Upper lobe of right lung (tissue), 1 donor: ENCODE data around the gene IGF1R. TPM values are rescaled to one million over a fixed set of nuclear protein-coding genes. Genes with fewer than 3 reads are reported as not detected.

Source experiments
- ATAC-seq: fragments of 200-7000 bp; cut with Tn5 transposase; one replicate; pipeline ENCODE4 v1.9.1; 2020; ENCODE audit warnings: mild to moderate bottlenecking, moderate library complexity
- DNase-seq: peaks from one replicate; pipeline ENCODE4 v3.0.0-alpha.2; 2020
- H3K27ac ChIP-seq: fragments of 200-600 bp; one replicate; pipeline ENCODE4 v1.8.0; 2022
- H3K27me3 ChIP-seq: fragments of 200-600 bp; one replicate; pipeline ENCODE4 v1.8.0; 2022; ENCODE audit warnings: mild to moderate bottlenecking
- H3K36me3 ChIP-seq: fragments of 200-600 bp; one replicate; pipeline ENCODE4 v1.8.0; 2022
- H3K4me1 ChIP-seq: fragments of 200-600 bp; one replicate; pipeline ENCODE4 v1.8.0; 2022
- H3K4me3 ChIP-seq: fragments of 200-600 bp; one replicate; pipeline ENCODE4 v1.8.0; 2022; ENCODE audit warnings: mild to moderate bottlenecking
- H3K9me3 ChIP-seq: fragments of 200-600 bp; one replicate; pipeline ENCODE4 v1.8.0; 2022
- intact Hi-C: fragments of 100-400 bp; cut with DNase I; formaldehyde crosslinking; loops from one replicate; pipeline ENCODE4 v1.11.0; 2022
- total RNA-seq: library from RNA; stranded (reverse); fragmentation: NEBNext Ultra II Directional; extraction: Animal tissue kit (Norgen Biotek cat#: 25700); gene quantifications from one replicate; pipeline ENCODE4 v1.2.1, GENCODE V29; 2021
- TF ChIP-seq, protein P1 (sequence below): fragments of 200-600 bp; IDR thresholded peaks from one replicate; pipeline ENCODE4 v1.8.0; 2022; ENCODE audit warnings: antibody characterized with exemption
- donor health status: DM: no; HTN: yes; CAD: no; lungs with severe emphysema.

IGF1R gene
- total RNA-seq, 1 donor from 2014 or later, result 40.0 TPM

DNA sequence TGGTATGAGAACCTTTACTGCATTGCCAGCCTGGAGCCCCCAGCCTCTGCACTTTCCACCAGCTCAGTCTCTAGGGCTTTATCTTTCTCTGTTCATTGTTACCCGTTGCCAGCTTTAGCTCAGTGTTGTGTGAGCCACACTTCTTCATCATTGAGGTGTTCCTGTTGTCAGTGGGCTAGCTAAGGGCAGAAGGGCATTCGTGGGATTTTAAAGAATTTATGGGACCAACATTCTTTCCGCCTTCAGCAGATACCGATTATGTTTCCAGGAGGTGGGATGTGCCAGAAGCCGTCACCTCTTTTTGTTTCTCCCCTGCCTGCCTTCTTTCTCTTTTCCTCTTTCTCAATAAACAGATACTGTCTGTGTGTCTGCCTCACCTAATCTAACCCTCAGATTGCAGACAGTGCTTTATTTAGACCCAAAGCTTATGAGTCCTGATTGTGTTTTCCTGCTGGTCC is 294.7 kb downstream of the IGF1R start:
- intact Hi-C loops, result no loop called here
- DNase-seq, result no peak
- H3K4me1 ChIP-seq, result peaks cover 11% of the 10 kb centered on the region
- no peak overlapping the region for H3K4me3 ChIP-seq
- TF ChIP-seq, protein P1, sequence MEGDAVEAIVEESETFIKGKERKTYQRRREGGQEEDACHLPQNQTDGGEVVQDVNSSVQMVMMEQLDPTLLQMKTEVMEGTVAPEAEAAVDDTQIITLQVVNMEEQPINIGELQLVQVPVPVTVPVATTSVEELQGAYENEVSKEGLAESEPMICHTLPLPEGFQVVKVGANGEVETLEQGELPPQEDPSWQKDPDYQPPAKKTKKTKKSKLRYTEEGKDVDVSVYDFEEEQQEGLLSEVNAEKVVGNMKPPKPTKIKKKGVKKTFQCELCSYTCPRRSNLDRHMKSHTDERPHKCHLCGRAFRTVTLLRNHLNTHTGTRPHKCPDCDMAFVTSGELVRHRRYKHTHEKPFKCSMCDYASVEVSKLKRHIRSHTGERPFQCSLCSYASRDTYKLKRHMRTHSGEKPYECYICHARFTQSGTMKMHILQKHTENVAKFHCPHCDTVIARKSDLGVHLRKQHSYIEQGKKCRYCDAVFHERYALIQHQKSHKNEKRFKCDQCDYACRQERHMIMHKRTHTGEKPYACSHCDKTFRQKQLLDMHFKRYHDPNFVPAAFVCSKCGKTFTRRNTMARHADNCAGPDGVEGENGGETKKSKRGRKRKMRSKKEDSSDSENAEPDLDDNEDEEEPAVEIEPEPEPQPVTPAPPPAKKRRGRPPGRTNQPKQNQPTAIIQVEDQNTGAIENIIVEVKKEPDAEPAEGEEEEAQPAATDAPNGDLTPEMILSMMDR, result no peak
- no peaks in the 10 kb centered on the region for H3K9me3 ChIP-seq
- H3K36me3 ChIP-seq, result peaks cover 46% of the 10 kb centered on the region
- no peaks in the 10 kb centered on the region for H3K27me3 ChIP-seq
- ATAC-seq, result no peak
- no peak overlapping the region for H3K27ac ChIP-seq

DNA sequence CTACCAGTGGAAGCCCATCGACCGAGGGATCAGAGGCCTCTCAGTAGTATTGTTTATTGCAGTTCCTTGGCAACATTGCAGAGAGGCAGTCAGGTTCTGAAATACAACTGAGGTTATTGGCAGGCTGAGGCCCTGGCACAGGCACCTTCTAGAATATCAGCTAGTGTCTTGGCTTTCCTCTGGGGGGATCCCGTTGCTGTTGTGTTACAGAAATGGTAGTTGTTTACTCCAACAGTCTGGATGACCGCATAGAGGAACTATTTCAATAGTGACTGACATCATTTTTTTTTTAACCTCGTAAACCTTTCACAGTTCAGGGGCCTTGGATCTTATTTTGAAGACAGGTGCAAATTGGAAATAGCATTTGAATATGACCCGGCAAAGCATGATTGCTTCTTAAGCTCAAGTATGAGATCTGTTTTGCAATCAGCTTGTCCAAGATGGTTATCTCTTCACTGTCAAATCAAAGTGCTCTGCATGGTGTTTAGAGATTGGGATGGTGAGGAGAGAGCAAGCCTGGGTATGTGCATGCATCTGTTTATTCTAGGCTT is 295.3 kb downstream of the IGF1R start:
- Histone ChIP-seq H3K9me3 (no peaks in the 10 kb centered on the region), H3K4me1 (peaks cover 12% of the 10 kb centered on the region), H3K27me3 (no peaks in the 10 kb centered on the region), H3K27ac (peak overlapping the region; percentile 17), H3K36me3 (peaks cover 46% of the 10 kb centered on the region), H3K4me3 (no peak overlapping the region)
- TF ChIP-seq, protein P1, result no peak
- intact Hi-C loops, result no loop called here
- DNase-seq (no peak), ATAC-seq (no peak)

DNA sequence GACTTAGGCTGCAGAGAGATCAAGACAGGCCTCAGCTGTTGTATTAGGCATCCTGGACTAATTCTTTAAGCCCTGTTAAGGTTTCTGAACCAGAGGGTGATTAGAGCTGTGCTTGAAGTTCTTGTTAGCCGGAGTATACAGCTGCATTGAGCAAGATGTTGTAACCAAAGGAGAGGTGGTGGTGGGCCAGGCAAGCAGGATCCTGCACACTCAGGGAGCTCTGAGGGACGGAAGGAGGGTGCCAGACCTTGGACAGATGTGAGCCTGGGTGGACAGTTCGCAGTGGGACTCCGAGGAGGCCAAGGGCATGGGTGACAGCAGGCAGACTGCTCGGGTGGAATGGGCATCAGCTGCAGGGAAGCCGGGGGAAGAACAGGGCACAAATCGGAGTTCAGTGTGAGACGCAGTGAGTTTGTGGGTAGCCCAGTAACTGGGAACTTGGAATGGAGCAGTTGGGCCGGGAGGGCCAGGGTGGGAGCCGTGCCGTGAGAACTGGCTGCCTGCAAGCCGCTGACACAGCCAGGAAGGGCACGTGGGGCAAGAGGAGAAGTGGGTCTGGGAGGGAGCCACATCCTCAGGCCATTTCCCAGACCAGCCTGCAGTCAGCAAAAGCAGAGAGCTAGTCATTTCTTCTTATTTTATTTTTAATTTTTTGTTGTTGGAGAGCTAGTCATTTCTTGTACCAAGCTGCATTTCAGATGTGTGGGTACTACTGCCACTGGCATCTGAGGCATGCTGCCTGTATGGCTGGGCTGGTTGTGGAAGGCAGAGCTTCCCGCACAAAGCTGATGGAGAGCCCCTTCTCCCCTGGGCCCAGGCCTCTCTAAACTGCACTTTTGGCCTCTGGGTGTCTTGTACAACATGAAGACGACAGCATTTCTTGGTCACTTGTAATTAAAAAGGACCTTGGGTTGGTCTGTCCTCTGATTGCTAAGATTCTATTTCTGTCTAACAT is 298.2 kb downstream of the IGF1R start:
- Histone ChIP-seq H3K9me3 (no peaks in the 10 kb centered on the region), H3K4me3 (no peak overlapping the region), H3K27me3 (no peaks in the 10 kb centered on the region), H3K27ac (peak overlapping the region; percentile 55), H3K36me3 (peaks cover 41% of the 10 kb centered on the region), H3K4me1 (peaks cover 17% of the 10 kb centered on the region)
- peak; percentile 43 for ATAC-seq
- DNase-seq, result no peak
- TF ChIP-seq, protein P1, result no peak
- intact Hi-C loops, result no loop called here

DNA sequence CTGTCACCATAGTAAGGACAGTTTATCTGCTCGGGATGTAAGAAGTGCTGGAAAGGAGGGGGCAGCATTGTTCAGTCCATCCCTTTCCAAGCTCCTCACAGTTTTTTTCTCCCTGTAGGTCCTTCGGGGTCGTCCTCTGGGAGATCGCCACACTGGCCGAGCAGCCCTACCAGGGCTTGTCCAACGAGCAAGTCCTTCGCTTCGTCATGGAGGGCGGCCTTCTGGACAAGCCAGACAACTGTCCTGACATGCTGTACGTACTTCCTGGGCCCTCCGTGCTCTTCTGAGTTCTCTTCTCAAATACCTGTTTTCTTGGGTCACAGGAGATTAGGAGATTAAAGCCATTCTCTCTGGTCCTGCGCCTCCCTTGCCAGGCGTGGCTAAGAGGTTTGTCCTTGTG is 300.1 kb downstream of the IGF1R start:
- Histone ChIP-seq H3K36me3 (peaks cover 40% of the 10 kb centered on the region), H3K27me3 (no peaks in the 10 kb centered on the region), H3K4me3 (no peak overlapping the region), H3K27ac (no peak overlapping the region), H3K4me1 (peaks cover 28% of the 10 kb centered on the region), H3K9me3 (no peaks in the 10 kb centered on the region)
- ATAC-seq (no peak), DNase-seq (no peak)
- intact Hi-C loops, result no loop called here
- TF ChIP-seq, protein P1, result no peak

DNA sequence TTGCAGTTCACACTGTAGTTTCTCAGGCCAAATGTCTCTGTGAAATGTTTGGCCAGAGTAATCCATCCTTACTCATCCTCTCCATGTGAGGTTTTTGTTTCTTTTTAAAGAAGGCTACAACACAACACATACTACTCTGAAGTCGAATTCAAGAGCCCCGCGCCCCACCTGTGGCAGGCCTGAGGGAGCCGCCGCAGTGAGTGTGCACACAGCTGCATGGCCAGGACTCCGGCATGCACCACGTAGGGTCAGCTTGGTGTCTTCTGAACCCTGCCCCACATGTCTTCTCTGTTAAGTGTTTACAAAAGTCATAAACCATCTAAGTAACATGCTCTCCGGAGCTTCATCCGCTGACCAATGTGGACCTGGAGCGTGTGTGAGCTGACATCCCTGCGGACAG is 300.6 kb downstream of the IGF1R start:
- no peak for DNase-seq
- intact Hi-C loops, result no loop called here
- H3K4me1 ChIP-seq, result peaks cover 33% of the 10 kb centered on the region
- ATAC-seq, result no peak
- no peaks in the 10 kb centered on the region for H3K9me3 ChIP-seq
- H3K27ac ChIP-seq, result no peak overlapping the region
- H3K36me3 ChIP-seq, result peaks cover 40% of the 10 kb centered on the region
- no peaks in the 10 kb centered on the region for H3K27me3 ChIP-seq
- no peak overlapping the region for H3K4me3 ChIP-seq
- TF ChIP-seq, protein P1, result no peak
